GM18861 (cell line): ENCODE data around the gene LMOD3.

ENCODE experiments used
- ATAC-seq: cut with Tn5 transposase; IDR thresholded peaks from one replicate; pipeline ENCODE4 v1.9.1; 2021; ENCODE audit not compliant: unreplicated experiment

LMOD3 gene

GRCh38 chr3:69122403-69122802 lies at the start of gene LMOD3:
LMOD3 (minus strand) TSS chr3:69122595; CDS start chr3:69122386, 209 bp downstream.
- no peak for ATAC-seq

- no peak for ATAC-seq
These were observed 49.7 kb upstream of the LMOD3 start for GRCh38 chr3:69172058-69172457.

- no peak for ATAC-seq
These were observed 44.1 kb upstream of the LMOD3 start for GRCh38 chr3:69166446-69166845.

GRCh38 chr3:69165744-69166143 lies 43.3 kb upstream of the LMOD3 start:
- no peak for ATAC-seq

- no peak for ATAC-seq
These were observed 41.9 kb upstream of the LMOD3 start for GRCh38 chr3:69164296-69164695.

- ATAC-seq: no peak
These were observed 40.0 kb upstream of the LMOD3 start for GRCh38 chr3:69162308-69162980.

- peak; percentile 52 for ATAC-seq
These were observed 39.4 kb upstream of the LMOD3 start for GRCh38 chr3:69161587-69162307.

- no peak for ATAC-seq
These were observed 38.1 kb upstream of the LMOD3 start for GRCh38 chr3:69160525-69160924.

GRCh38 chr3:69160107-69160506 lies 37.7 kb upstream of the LMOD3 start:
- ATAC-seq: no peak

GRCh38 chr3:69149586-69149985 lies 27.2 kb upstream of the LMOD3 start:
- no peak for ATAC-seq

- ATAC-seq: no peak
These were observed 23.3 kb upstream of the LMOD3 start for GRCh38 chr3:69145688-69146087.

GRCh38 chr3:69144631-69145245 lies 22.3 kb upstream of the LMOD3 start:
- ATAC-seq: no peak

- no peak for ATAC-seq
These were observed 21.2 kb upstream of the LMOD3 start for GRCh38 chr3:69143612-69144011.

GRCh38 chr3:69142797-69143454 lies 20.5 kb upstream of the LMOD3 start:
- ATAC-seq: no peak

GRCh38 chr3:69142090-69142489 lies 19.7 kb upstream of the LMOD3 start:
- ATAC-seq: no peak

- ATAC-seq: no peak
These were observed 18.9 kb upstream of the LMOD3 start for GRCh38 chr3:69141313-69141712.

- no peak for ATAC-seq
These were observed 15.0 kb upstream of the LMOD3 start for GRCh38 chr3:69137412-69137811.

GRCh38 chr3:69137005-69137404 lies 14.6 kb upstream of the LMOD3 start:
- no peak for ATAC-seq

- ATAC-seq: peak; percentile 60
These were observed 8.3 kb upstream of the LMOD3 start for GRCh38 chr3:69130689-69131088.

GRCh38 chr3:69129531-69129930 lies 7.1 kb upstream of the LMOD3 start:
- ATAC-seq: no peak

- ATAC-seq: no peak
These were observed 6.1 kb upstream of the LMOD3 start for GRCh38 chr3:69128509-69128908.

- ATAC-seq: no peak
These were observed 4.6 kb upstream of the LMOD3 start for GRCh38 chr3:69126999-69127398.
